ENCODE measurements around the gene ZFAND2A. TPM values are rescaled to one million over a fixed set of nuclear protein-coding genes. Genes with fewer than 3 reads are reported as not detected.
"Not testable (repeated sequence)": the region's sequence is repeated elsewhere in the genome, so short reads cannot be mapped to it uniquely, and the experiment has no call there.

Gene ZFAND2A
- polyA plus RNA-seq, 2 of the 4 experiments (the other 2 are of a cell fraction) = 44.1 to 88.6 TPM

- CTCF ChIA-PET = interaction anchor here (1.0 to 4.9 kb wide), 3 partner anchors 10 to 50 kb away, joined by 3 to 21 read pairs (median 5); no protein-coding TSS in a partner anchor
- POLR2A ChIA-PET = not testable (repeated sequence)
- whole genome bisulfite sequencing (ENCODE audit: missing lambda C conversion rate) = 91% methylated on average over 37 of the region's 44 CpGs
These were observed 44.6 kb downstream of the ZFAND2A start for GRCh38 chr7:1115171-1116045.

GRCh38 chr7:1114505-1114904, 45.5 kb downstream of the ZFAND2A start:
- Histone ChIP-seq H3K4me2 (no peak overlapping the region), H3K4me1 (no peaks in the 10 kb centered on the region), H3K9me3 (no peaks in the 10 kb centered on the region), H3K4me3 (no peak overlapping the region), H3K27ac (no peak overlapping the region)
- DNase-seq (ENCODE audit: low read depth in 1 of 2, low spot score in 1 of 2) = no peak
- CTCF ChIA-PET = interaction anchor here (1.1 to 4.9 kb wide), 6 partner anchors 8 to 122 kb away, joined by 3 to 21 read pairs (median 4); no protein-coding TSS in a partner anchor
- no peak for FAIRE-seq
- POLR2A ChIA-PET = no interaction called here
- WGBS (ENCODE audit: missing lambda C conversion rate) = 90% methylated on average over 18 of the region's 19 CpGs
- TF ChIP-seq RCOR1 (IDR thresholded peaks at IDR 0.05; ENCODE audit: low read depth, low read length) (no peak), RARB (CRISPR knock-in tag; IDR thresholded peaks at IDR 0.05) (no peak), JUN (IDR thresholded peaks at IDR 0.05) (no peak), FOXS1 (CRISPR knock-in tag; IDR thresholded peaks at IDR 0.05) (no peak), TFCP2L1 (CRISPR knock-in tag; IDR thresholded peaks at IDR 0.05) (no peak), KDM1A (IDR thresholded peaks at IDR 0.05; ENCODE audit: low read depth) (no peak), ZSCAN20 (CRISPR knock-in tag; IDR thresholded peaks at IDR 0.05) (no peak), CTCF (IDR thresholded peaks at IDR 0.05) (no peak), JUNB (IDR thresholded peaks at IDR 0.05) (no peak), PHF8 (IDR thresholded peaks at IDR 0.05; ENCODE audit: borderline replicate concordance, low read depth) (no peak), CEBPB (IDR thresholded peaks at IDR 0.05) (no peak), RFX5 (IDR thresholded peaks at IDR 0.05) (no peak), HES2 (IDR thresholded peaks at IDR 0.05) (no peak), REST (IDR thresholded peaks at IDR 0.05) (no peak), FOSB (CRISPR knock-in tag; IDR thresholded peaks at IDR 0.05) (no peak), NPAS2 (CRISPR knock-in tag; IDR thresholded peaks at IDR 0.05; ENCODE audit: borderline replicate concordance) (no peak), SMC3 (IDR thresholded peaks at IDR 0.05) (no peak), ESRRA (IDR thresholded peaks at IDR 0.05; ENCODE audit: borderline replicate concordance, low read length) (no peak), HDAC2 (IDR thresholded peaks at IDR 0.05) (no peak)
- ATAC-seq = no peak

More at GRCh38 chr7:1115171-1116045, 44.6 kb downstream of the ZFAND2A start:
- not testable (repeated sequence) for H3K4me3 ChIP-seq; ATAC-seq; H3K4me1 ChIP-seq; H3K9me3 ChIP-seq; DNase-seq (ENCODE audit: low read depth in 1 of 2, low spot score in 1 of 2); H3K4me2 ChIP-seq; H3K27ac ChIP-seq; FAIRE-seq
